GM19372 (cell line): ENCODE data around the gene DPF3.

Experiments used
- ATAC-seq: cut with Tn5 transposase; IDR thresholded peaks from one replicate; pipeline ENCODE4 v1.9.1; 2021; ENCODE audit warnings: mild to moderate bottlenecking, low read depth, moderate library complexity; ENCODE audit not compliant: unreplicated experiment

Gene DPF3

DNA sequence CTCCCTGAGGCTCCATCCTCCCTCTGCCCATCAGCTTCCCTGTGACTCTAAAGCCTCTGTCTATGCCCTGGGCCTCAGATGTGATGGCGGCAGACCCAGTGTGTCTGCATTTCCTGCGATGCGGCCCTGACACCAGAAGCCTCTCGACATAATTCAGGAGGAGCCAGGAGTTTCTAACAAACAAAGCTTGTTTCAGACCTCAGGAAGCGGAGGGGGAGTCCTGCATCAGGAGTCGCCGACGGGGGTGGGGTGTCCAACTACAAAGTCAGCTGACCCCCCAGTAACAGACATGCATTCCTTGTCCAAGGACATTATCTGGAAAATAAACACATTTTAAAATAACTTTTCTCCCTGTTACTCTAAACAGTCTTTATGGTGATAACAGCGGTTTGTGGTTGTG is 167.5 kb downstream of the DPF3 start:
- no peak for ATAC-seq

DNA sequence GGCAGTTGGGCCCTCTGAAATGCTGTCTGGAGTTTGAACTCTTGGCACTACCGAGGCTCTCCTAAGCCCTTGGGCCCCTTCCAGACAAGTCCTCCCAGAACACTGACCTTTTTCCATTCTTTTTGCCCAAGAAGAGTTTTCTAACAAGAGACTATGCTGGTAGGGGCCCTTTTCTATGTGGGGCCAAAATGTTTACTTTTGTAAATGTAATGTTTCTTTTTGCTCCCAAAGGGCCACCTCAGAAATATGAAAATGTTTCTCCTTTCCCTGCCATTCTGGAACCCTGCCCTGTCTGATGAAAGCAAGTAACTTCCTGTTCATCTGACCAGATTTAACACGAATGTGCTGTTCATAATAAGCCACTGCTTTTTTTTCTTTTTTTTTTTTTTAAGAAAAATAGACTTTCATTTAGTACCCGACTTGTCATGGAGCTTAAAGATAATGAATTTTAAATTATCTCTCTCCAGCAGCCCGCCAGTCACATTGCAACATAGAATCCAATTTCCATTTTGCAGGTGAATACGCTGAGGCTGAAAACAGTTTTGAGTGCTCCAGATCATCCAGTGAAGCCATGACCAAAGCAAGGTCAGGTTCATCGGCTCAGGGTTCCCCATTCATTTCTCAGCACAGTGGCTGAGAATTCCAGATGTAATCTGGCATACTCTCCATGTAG is 169.9 kb downstream of the DPF3 start:
- no peak for ATAC-seq

DNA sequence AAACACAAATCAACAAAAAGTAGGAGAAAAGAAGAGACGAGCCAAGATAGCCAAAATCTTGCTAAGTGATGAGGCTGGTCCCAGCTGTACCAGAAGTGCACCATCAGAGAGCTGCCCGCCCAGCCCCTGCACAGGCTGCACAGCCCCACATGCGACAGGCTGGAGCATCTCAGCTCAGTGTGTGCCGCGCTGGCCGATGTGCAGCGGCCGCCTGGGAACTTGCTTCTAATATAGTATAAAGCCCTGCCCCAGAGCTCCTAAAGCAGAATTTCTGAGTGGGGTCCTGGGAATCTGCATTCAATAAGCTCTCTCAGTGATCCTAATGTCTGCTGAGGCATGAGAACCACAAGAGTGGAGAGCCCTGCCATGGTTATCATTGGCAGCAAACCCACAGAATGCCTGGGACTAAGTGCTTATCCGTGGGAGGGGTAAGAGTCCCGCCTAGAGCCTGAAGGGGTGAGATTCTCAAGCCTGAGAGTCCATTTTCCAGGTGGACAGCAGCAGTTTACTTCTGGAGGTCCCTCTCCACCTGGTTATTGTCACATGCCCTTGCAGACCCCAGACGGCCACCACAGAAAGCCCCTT is 171.6 kb downstream of the DPF3 start:
- no peak for ATAC-seq

DNA sequence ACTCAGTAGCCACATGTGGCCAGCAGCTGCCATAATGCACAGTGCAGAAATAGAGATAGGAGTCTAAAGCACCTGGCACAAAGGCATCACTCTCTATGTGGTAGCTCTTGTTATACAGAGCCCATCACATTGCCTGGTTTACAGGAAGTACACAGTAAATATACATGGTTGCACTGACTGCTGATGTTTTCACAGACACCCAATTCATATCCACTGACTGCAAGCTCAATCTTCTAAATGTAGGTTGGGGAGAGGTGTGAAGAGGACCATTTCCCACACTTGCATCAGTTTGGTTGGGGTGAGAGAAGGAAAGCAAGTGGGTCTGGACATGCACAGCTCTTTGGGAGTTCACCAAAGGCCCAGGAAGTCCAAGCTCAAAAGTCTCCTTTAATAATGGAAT is 172.8 kb downstream of the DPF3 start:
- no peak for ATAC-seq

DNA sequence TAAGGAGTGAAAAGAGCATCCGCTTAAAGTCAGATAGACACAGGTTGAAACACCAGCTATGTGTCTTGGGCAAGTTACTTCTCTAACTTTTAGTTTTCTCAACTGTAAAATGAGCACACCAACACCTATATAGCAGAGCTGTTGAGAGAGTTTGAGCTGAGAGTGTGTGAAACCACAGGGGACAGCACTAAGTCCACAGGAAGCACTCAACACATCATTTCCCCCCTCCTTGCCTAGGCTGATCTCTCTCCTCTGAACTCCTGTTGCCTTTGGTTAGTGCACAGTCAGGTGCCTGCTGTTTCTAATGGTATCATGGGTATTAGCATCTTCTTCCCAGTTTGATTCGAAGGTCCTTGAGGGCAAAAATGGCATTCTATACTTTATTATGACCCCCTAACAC is 176.7 kb downstream of the DPF3 start:
- ATAC-seq, result no peak

DNA sequence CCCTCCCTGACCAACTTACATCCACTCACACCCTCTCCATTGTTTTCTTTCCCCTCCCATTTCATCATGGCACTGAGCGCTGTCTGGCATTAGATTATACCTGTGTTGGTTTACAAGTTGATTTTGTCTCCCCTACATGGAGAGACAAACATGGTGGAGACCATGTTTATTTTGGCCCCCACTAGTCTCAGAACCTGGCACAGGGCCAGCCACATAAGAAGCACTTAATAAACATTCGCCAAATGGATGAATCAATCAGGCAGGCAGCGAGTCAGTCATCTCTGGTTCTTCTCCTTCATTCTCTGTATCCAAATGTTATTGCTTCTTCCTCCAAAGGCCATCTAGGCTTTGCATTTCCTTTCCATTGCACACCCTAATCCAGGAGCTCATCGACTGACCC is 177.4 kb downstream of the DPF3 start:
- ATAC-seq, result no peak

DNA sequence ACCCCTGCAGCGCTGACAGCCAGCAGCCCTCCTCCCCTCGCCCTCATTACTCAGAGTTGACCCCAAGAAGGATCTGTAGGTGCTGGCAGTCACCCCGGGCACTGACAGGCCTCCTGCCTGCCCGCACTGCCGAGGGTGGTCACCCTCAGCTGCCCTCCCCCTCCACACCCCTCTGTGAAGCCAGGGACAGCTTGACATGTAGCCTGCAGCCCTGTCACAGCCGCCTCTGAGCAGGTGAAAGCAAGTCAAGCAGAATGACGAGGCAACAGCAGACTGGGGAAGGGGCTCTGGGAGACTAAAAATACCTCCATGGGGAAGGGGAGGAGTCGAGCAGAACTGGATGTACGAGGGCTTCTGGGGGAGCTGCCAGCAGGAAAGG is 178.1 kb downstream of the DPF3 start:
- no peak for ATAC-seq

DNA sequence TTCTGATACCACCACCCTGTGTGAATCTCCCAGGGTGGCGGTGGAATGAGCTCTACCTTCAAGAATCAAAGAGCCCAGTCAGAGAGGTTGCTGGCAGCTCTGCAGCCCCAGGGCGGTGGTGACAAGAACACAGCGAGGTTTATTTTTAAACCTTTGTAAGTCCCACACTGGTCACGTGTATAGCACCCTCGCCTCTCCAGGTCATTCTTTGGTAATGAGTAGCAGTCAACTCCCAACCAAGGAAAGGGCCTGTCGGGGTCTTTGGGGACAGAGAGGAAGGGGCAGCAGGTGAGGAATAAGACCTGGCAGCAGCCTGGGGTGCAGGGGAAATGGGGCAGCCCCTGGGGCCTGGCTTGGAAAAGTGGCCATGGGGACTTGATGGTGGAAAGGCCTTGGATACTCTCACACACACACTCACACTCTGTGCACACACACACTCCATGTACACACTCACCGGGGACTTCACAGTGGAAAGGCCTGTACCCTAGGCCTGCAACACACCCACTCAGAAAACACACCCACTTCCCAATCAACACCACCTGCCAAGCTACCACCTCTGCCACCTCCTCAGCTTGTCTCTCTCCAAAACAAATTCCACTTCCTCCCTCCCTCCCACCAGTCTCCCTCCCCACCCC is 178.6 kb downstream of the DPF3 start:
- ATAC-seq, result no peak

DNA sequence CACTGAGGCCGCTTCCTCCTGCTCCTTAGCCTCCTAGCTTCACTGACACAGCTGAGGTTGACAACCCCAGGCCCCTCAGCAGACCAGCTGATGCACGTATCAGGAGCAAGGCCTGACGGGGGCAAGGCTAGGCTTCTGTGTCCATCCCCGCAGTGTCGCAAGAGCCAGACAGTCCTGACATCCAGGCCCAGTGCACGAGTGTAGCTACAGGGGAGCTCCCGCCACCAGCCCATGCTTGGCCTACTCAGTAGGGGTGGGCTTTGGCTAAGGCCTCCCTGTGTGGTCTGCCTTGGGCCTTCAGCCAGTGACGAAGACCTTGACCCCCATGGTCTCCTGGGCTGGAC is 179.1 kb downstream of the DPF3 start:
- no peak for ATAC-seq

DNA sequence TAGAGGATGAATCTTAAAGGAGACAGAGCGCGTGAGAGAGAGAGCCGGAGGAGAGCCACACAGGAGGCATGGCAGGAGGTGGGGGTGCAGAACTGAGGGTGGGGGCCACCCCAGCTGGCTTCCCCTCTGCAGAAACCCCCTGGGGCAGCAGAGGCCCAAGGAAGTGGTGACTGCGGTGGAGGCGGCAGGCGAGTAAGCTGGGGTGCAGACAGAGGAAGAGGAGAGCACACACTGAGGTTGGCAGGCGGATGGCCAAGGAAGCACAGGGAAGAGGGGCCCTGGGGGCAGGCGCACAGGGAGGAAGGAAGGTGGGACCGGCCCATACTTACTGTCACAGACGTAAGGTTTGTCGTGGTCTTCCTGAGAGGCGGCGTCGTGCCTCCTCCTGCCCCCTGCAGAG is 179.8 kb downstream of the DPF3 start:
- no peak for ATAC-seq

DNA sequence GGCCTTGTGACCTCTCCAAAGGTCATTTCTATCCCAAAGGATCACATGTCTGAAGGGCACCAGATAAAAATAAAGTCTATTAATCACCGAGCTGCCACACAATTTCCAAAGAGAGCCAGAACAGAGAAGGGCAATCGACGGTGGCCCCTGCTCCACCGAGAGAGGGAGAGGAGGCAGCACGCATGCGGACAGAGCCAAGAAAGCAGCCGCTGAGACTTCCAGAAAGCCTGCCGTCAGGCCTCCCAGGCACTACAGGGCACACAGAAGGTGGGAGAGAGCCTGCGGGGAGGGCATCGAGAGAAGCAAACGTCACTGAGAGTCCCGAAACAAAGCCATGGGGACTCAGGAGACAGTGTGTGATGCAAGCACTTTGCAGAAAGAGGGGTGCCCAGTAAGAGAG is 182.0 kb downstream of the DPF3 start:
- ATAC-seq, result no peak

DNA sequence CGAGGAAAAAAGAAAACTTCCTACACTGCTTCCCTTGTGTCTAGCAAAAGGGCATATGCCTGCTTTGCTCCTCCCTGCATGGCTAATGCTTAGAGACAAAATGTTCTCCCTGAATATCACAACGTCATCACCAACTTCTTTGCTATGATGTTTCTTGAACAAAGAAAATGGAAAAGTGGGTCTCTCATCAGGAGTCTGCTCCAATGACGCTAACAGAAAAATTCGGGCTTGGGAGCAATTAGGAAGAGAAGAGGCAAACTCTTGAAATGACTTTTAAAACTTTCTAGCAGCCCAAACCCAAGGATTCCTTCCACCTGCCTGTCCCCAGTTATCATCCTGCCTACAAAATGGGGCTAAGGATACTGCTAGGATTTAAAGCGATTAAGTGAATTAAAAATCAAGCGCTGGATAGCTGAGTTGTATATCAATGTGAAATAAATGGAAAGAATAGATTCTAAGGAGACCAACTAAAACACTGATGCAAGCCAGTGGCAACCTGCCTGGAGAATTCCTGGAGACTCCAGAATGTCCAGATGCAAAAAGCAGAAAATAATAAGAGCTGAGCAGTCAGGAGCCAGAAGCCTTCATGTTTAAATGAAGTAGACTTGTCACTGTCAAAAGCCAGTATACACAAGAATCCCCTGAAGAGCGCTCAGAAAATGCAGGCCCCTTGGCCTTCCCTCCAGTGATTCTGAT is 183.8 kb downstream of the DPF3 start:
- no peak for ATAC-seq

DNA sequence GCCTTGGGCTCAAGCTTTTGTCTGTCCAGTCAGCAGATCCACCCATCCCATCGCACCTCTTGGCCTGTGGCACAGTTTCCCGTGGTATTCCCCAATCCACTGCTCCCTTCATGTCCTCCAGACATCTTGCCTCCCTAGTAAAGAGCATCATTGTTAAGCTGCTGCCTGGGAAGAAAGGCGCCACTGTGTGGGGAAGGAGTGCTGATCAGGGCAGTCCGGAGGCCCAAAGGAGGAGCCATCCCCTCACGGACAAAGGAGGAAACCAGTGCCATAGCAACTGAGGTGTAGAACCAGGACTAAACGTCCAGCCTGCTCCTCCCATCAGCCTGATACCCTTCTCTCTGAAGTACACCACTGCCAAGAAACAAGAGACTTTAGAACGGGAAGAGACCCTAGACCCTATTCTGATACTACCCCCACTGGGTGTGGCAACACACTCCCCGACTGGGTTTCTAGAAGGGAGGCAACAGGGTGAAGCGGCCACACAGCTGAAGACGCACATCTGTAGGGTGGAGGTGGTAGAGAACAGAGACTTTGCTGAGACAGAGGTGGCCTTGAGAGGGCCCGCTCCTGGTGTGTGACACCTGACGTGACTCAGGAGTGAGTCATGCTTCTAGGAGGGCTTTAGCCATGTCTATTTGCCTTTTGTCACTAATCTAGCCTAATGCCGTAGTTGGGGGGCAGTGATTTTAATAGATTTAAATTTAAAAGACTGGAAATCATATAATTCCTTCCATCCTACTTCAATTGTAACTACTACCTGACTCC is 185.0 kb downstream of the DPF3 start:
- no peak for ATAC-seq

DNA sequence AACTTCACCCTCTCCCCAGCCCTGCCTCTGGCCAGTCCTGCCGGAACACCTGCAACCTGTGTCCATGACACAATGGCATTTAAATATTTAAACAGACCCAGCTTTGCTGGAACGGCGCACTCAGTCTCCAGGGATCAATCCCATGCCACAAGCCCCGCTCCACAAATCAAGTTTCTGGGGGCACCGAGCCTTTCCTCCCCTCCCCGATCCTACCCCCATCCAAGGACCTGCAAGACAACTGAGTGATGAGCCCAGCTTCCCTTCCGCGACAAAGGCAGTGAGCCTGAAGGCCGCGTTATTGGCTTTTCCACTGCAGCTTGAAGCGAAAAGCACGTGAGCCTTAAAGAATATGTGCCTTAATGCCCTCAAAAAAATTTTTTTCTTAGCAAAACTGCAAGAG is 185.7 kb downstream of the DPF3 start:
- no peak for ATAC-seq

DNA sequence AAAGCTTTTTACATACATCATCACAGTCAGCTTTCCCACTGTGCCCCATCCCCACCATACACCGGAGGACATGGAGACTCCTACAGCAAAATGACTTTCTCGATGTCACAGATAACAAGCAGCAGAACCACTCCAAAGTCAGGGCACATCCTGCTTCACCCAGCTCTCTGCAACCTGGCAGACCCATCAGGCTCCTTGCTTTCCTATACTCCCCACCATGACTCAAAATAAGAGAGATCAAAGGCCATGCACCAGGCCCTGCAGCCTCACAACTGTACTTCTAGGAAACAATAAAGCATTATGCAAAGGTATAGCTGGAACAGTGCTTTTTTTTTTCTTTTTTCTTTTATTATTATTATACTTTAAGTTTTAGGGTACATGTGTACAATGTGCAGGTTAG is 187.4 kb downstream of the DPF3 start:
- no peak for ATAC-seq

DNA sequence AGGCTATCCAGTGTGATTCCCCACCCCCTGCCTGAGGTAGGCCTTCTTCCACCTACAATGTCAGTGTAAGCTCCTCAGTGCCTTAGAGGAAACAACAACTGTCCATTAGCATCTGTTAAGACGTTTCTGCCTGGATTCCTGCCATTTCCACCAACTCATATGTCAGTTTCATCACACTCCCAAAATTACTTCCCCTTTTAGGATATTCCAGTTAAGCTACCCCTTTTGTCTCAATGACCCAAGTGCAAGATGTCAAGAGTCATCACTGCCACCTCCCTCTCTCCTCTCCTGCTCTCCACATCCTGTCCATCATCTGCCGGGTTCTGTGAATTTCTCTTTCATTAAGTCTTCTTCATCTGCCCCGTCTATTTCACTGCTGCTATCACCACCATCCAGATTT is 189.4 kb downstream of the DPF3 start:
- no peak for ATAC-seq

DNA sequence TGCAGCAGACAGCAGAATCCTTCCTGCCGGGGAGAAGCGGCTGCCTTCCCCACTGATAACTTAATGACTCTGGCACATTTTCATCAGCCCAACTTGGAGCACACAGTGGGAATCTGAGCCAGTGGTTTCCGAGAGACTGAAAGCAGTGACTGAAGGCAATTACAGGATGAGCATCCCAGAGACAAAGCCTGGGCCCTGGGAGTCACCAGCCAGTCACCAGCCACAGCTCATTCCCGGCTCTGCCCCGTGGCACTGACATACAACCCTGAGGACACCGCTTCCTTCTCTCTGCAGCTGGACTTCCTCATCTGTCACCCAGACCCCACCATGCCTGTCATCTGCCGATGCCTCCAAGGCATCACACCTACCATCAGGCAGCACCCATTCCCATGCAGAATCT is 192.3 kb downstream of the DPF3 start:
- no peak for ATAC-seq

DNA sequence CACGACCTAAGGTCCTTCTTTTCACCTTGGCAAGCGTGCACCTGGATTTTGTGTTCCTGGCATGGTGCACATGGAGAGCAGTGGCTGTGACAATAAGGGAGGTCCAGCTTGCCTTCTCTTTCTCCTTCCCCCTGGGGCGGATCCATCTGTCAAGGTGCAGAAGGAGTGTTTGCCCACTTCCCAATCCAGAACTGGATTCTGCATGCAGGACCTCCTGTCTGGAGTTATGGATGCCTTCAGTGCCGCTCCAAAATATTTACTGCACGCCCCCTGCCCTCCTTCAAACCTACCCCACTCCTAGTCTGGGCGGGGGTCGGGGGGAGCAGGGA is 192.7 kb downstream of the DPF3 start:
- no peak for ATAC-seq

DNA sequence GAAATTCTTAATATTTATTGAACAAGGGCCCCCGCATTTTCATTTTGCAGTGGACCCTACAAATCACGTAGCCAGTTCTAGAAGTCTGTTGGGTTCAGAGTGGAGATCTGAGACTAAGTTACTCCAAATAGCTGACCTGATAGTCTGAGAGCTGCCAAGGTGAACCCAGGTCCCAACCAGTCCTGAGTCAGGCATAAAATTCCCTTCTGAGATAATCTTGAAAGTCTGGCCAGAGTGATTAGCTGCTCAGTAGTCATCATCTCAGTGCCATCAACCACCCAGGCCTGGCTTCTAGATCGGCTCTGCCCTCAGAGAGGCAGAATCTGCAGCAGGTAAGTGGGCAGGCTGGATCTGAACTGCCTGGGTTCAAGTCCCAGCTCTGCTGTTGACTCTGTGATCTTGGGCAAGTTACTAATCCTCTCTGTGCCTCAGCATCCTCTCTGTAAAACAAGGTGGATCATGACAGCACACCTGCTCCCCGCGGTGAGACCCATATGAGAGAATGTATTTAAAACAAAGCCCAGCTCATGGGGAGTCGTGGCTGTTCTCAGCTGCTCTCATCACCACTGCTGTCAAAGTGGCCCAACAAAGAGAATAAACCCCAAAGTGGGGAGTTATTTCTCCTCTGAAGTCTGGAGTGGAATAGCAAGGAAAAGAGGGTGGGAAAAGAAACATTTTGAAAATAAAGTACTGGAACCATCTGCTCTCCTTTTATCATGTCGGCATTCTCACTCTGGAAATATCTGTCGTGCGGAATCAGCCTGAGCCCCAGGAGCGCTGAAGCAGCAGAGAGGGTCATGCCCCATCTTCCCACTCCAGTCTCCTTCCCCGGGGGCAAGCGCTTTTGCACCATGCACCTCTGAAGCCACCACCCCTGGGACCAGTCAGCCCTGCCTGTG is 193.3 kb downstream of the DPF3 start:
- ATAC-seq, result no peak

DNA sequence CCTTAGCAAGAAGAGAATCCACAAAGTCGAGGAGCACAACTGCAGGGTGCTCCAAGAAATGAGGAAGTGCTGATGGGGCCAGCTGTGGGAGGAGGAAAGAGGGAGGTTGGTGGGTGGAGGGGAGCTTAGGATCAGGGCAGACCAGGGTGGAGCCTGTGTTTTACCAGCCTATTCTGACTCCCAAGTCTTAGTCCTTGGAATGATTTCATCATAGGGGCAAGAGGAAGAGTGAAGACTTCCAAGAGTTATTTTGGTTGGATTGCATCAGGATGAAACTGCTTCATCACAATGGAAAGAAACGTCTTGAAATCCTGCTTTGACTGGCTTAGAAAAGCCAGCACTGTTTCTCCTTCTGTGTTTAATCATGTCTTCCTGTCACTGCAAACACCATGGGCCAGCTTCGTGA is 194.0 kb downstream of the DPF3 start:
- ATAC-seq, result no peak
